GM20431 (cell line): ENCODE data around the gene TLDC2.
"Not testable (repeated sequence)": the region's sequence is repeated elsewhere in the genome, so short reads cannot be mapped to it uniquely, and the experiment has no call there.

Experiments
- in situ Hi-C: fragments of 300-500 bp; cut with MseI, MboI; formaldehyde crosslinking; loops from one replicate; pipeline ENCODE4 v1.15.0; 2020; ENCODE audit warnings: low sequenced_read_pairs; ENCODE audit not compliant: unreplicated experiment

Gene TLDC2

DNA sequence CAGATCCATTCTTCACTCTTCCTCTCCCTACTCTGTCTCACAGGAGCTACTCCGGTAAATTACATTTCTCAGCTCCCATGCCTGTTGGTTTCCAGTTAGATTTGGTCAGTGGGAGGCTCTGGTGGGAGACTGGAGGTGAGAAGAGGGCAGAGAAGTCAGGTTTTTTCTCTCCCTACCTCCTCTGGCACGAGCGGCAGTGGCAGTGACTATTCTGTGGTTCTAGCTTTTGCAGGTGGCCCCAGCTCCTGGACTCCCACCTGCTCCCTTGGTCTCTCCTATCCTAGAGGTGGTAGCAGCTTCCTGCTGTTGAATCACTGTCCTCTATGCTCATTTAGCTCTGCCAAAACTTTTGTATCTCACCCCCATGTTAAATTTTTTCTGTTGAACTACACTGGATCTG lies 17.9 kb downstream of the TLDC2 start:
- in situ Hi-C loops: no loop called here

GRCh38 chr20:36895036-36895435 lies 19.1 kb downstream of the TLDC2 start:
- in situ Hi-C loops: no loop called here

DNA sequence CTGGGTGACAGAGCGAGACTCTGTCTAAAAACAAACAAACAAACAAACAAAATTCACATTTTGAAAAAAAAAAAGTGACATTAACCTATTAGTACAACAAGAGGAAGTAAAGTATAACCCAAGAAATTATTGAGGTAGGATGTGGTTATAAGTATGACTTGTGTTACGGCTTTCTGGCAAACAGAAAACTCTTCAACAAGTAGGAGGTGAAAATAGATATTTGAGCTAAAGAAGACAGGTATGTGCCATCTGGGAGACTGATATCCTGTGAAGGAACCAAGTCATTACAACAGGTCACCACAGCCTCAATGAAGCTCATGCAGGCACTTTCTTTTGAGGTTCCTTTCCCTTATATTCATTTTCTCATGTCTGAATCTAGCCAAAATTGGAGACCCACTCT lies 28.8 kb downstream of the TLDC2 start:
- in situ Hi-C loops: no loop called here

- in situ Hi-C loops: not testable (repeated sequence)
These were observed 29.6 kb downstream of the TLDC2 start for GRCh38 chr20:36905566-36905965.

GRCh38 chr20:36906086-36906485 lies 30.1 kb downstream of the TLDC2 start:
- in situ Hi-C loops: not testable (repeated sequence)

DNA sequence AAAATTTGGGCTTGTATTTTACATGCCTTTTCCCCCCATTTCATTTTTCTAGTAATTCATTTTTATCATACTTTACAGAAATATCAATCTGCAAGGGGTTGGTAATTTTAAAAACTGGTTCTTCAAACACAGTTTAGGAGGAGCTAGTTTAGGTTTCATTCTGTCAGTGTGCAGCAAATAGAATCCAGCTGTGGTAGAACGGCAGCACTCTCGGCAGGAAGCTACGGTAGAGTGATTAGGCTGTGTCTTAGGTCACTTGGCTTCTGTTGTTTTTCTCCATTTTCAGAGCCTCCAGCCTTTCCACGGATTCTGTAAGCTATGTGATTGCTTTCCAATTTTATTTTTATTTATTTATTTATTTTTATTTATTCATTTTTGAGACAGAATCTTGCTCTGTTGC lies 32.7 kb downstream of the TLDC2 start:
- in situ Hi-C loops: no loop called here

DNA sequence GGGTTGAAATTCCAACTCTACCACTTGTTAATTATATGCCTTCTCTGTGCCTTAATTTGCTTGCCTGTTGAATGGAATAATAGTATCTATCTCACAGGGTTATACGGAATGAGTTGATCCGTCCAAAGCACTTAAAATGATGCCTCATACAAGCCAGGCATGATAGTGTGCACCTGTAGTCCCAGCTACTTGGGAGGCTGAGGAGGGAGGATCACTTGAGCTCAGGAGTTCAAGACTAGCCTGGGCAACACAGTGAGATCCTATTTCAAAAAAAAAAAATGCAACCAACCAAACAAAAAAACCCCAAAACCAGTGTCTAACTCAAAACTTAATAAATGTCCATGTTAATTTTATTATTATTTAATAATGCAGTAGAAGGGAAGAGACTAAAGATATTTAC lies 40.3 kb downstream of the TLDC2 start:
- in situ Hi-C loops: no loop called here

DNA sequence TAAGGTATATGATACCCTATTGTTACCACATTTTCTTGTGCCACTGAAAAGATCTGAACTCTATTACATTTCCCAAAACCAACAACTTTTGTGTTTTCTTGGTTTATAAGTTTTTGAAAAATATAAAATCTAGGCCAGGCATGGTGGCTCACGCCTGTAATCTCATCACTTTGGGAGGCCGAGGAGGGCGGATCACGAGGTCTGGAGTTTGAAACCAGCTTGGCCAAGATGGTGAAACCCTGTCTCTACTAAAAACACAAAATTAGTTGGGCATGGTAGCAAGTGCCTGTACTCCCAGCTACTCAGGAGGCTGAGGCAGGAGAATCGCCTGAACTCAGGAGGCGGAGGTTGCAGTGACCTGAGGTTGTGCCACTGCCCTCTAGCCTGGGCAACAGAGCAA lies 41.3 kb downstream of the TLDC2 start:
- in situ Hi-C loops: no loop called here

DNA sequence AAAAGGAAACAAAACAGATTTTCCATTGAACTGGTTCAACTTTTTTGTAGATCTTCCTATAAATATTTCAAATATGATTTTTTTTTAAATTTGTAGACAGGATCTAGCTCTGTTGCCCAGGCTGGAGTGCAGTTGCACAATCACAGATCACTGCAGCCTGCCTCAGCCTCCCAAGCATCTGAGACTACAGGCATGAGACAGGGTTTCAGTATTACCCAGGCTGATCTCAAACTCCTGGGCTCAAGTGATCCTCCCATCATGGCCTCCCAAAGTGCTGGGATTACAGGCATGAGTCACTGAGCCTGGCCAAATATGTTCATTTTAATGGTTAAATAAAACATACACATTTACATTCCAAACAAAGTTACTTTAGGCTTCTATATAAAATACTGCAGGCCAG lies 42.0 kb downstream of the TLDC2 start:
- in situ Hi-C loops: no loop called here

DNA sequence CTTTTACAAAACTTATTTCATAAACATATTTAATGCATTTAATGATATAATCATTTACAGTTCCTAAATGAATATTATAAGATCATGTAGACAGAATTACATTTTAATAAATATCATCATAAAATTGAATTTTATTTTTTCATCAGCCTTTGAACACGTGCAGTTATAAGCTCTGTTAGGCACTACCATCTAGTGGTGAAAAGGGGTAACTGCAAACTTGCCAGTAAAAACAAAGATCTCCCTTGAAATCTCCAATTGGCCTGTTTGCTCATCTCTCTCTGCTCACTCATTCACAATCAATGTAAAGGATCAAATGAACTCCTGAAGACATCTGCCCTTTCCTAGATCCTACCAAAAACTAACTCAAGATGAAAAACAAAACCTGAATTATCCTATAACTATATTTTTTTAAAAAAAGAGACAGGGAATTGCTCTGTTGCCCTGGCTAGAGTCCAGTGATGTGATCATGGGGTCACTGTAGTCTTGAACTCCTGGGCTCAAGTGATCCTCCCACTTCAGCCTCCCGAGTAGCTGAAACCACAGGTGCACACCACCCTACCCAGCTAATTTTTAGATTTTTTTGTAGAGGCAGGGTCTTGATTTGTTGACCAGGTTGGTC lies 43.9 kb downstream of the TLDC2 start:
- in situ Hi-C loops: no loop called here

DNA sequence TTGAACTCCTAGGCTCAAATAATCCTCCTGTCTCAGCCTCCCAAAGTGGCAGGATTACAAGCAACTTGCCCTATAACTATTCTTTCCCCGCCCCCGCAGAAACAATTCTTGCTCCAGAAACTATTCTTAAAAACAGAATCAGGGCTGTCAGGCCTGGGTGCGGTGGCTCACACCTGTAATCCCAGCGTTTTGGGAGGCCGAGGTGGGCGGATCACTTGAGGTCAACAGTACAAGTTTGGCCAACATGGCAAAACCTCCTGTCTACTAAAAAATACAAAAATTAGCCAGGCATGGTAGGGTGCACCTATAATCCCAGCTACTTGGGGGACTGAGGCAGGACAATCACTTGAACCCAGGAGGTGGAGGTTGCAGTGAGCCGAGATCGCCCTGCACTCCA lies 44.4 kb downstream of the TLDC2 start:
- in situ Hi-C loops: no loop called here

DNA sequence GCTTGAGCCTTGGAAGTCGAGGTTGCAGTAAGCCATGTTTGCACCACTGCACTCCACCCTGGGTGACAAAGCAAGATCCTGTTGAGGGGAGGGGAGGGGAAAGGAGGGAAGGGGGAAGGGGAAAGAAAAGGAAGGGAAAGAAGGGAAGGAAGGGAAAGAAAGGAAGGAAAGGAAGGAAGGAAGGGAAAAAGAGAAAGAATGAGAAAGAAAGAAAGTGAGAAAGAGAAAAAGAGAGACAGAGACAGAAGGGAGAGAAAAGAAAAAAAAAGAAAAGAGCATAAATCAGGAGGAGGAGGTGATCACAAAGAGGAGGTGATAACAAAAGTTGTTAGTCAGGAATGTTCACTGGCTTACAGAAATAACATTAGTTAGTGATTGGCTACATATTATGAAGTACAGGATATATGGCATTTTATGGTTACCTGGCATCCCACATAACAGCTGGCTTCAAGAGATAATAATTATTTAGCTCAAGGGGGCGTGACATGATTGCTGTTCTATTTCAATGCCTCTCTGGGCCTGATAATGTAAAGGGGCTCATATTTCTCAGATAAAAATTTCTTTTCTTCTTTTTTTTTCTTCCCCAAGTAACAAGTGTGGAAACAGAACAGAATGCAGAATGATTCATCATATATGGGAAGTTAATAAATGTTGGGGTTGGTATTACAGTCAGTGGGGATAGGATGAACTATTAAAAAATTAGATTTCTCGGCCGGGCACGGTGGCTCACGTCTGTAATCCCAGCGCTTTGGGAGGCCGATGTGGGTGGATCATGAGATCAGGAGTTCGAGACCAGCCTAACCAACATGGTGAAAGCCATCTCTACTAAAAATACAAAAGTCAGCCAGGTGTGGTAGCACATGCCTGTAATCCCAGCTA lies 48.5 kb downstream of the TLDC2 start:
- in situ Hi-C loops: no loop called here

DNA sequence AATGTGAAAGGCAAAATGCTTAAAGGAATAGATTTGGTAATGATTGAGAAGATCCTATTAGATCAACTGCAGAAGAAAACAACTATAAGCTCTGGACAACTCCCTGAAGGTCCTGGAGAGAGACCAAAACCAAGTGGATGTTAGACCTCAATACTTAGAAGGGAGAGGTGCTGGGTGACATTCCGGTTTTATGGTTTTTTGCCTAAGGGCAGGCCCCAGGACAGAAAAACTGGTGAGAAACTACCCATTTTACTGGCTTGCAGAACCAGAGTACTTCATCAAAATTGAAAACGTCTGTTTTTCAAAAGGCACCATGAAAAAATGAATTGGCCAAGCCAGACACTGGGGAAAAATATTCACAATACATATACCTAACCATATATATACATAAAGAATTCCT lies 49.3 kb downstream of the TLDC2 start:
- in situ Hi-C loops: no loop called here

GRCh38 chr20:36926653-36927200 lies 50.8 kb downstream of the TLDC2 start:
- in situ Hi-C loops: no loop called here

- in situ Hi-C loops: no loop called here
These were observed 51.8 kb downstream of the TLDC2 start for GRCh38 chr20:36927704-36928103.

DNA sequence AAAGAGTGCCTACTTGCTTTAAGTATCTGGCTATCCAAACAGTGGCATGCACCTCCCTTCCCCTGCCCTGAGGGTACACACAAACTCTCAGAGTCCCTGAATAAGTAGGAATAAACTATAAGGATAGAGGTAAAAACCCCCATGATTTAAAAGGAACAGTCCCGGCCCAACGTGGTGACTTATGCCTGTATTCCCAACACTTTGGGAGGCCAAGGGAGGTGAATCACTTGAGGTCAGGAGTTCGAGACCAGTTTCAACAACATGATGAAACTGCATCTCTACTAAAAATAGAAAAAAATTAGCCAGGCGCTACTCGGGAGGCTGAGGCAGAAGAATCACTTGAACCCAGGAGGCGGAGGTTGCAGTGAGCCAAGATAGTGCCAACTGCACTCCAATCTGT lies 53.4 kb downstream of the TLDC2 start:
- in situ Hi-C loops: no loop called here

DNA sequence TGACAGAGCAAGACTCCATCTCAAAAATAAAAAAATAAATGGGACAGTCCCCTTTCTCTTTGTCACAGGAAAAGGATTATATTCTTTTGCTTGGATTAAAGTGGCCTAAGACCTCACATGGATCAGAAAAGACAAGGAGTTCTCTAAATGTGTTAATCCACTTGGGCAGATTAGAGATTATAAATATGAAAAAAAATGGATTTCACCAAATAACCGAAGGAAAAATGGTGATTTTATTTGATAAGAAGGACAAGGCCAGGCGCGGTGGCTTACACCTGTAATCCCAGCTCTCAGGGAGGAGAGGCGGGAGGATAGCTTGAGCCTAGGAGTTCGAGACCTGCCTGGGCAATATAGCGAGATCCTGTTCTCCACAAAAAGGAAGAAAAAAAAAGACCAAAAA lies 53.8 kb downstream of the TLDC2 start:
- in situ Hi-C loops: no loop called here

DNA sequence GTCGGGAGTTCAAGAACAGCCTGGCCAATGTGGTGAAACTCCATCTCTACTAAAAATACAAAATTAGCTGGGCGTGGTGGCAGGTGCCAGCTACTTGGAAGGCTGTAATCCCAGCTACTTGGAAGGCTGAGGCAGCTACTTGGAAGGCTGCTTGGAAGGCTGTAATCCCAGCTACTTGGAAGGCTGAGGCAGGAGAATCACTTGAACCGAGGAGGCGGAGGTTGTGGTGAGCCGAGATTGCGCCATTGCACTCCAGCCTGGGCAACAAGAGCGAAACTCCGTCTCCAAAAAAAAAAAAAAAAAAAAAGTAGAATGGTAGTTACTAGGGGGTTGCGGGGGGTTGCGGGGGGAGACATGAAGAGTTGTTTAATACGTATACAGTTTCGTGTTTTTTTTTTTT lies 56.1 kb downstream of the TLDC2 start:
- in situ Hi-C loops: not testable (repeated sequence)

GRCh38 chr20:36932476-36933426 lies 56.8 kb downstream of the TLDC2 start:
- in situ Hi-C loops: no loop called here

DNA sequence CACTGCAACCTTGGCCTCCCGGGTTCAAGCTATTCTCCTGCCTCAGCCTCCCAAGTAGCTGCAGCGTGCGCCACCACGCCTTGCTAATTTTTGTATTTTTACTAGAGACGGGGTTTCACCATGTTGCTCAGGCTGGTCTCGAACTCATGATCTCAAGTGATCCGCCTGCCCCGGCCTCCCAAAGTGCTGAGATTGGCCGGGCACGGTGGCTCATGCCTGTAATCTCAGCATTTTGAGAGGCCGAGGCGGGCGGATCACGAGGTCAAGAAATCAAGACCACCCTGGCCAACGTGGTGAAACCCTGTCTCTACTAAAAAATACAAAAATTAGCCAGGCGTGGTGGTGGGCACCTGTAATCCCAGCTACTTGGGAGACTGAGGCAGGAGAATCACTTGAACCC lies 57.6 kb downstream of the TLDC2 start:
- in situ Hi-C loops: not testable (repeated sequence)
